Loucy (cell line): ENCODE data around the gene MTCP1.

Source experiments
- H2AFZ ChIP-seq: fragments of 200-600 bp; sonication (generic); 2 replicates; pipeline ENCODE4 v1.6.0; 2016; ENCODE audit warnings: antibody characterized with exemption, mild to moderate bottlenecking, low read length, moderate library complexity
- H3F3A ChIP-seq: fragments of 200-600 bp; 2 replicates; pipeline ENCODE4 v1.6.0; 2016; ENCODE audit warnings: antibody characterized with exemption, low read depth, mild to moderate bottlenecking
- H3K27me3 ChIP-seq: fragments of 200-600 bp; sonication (generic); 2 replicates; pipeline ENCODE4 v1.6.1; 2014; ENCODE audit warnings: low read length, mild to moderate bottlenecking; ENCODE audit not compliant: insufficient read depth, poor library complexity, severe bottlenecking
- H3K36me3 ChIP-seq: fragments of 200-600 bp; sonication (generic); 2 replicates; pipeline ENCODE4 v1.6.1; 2016; ENCODE audit warnings: low read length; ENCODE audit not compliant: insufficient read depth
- H3K4me1 ChIP-seq: fragments of 200-600 bp; sonication (generic); 2 replicates; pipeline ENCODE4 v1.5.1; 2014; ENCODE audit warnings: low read length, mild to moderate bottlenecking; ENCODE audit not compliant: insufficient read depth, poor library complexity, severe bottlenecking
- H3K4me2 ChIP-seq: fragments of 200-600 bp; sonication (generic); 2 replicates; pipeline ENCODE4 v1.6.0; 2014; ENCODE audit warnings: antibody characterized with exemption, low read length, low read depth, mild to moderate bottlenecking; ENCODE audit not compliant: poor library complexity, severe bottlenecking
- H3K4me3 ChIP-seq: fragments of 200-600 bp; sonication (generic); 2 replicates; pipeline ENCODE4 v1.5.1; 2014; ENCODE audit warnings: low read length, mild to moderate bottlenecking, mixed read lengths; ENCODE audit not compliant: poor library complexity, severe bottlenecking
- H3K79me2 ChIP-seq: fragments of 200-600 bp; sonication (generic); 2 replicates; pipeline ENCODE4 v1.6.1; 2014; ENCODE audit warnings: low read length; ENCODE audit not compliant: insufficient read depth
- H3K9ac ChIP-seq: fragments of 200-600 bp; sonication (generic); 2 replicates; pipeline ENCODE4 v1.6.0; 2014; ENCODE audit warnings: mild to moderate bottlenecking, low read depth, low read length, moderate library complexity; ENCODE audit not compliant: poor library complexity, severe bottlenecking
- H3K9me2 ChIP-seq: fragments of 200-600 bp; sonication (generic); replicated peaks from 2 replicates; pipeline ENCODE4 v1.6.1; 2016; ENCODE audit warnings: low read depth, low read length, mixed read lengths
- H3K9me3 ChIP-seq: fragments of 200-600 bp; sonication (generic); 2 replicates; pipeline ENCODE4 v1.6.1; 2014; ENCODE audit warnings: mild to moderate bottlenecking, antibody characterized with exemption, low read length, low read depth; ENCODE audit not compliant: insufficient read depth
- H4K20me1 ChIP-seq: fragments of 200-600 bp; sonication (generic); 2 replicates; pipeline ENCODE4 v1.6.0; 2014; ENCODE audit warnings: antibody characterized with exemption, low read length, mild to moderate bottlenecking; ENCODE audit not compliant: insufficient read depth, poor library complexity, severe bottlenecking
- CTCF ChIP-seq: fragments of 200-600 bp; sonication (generic); conservative IDR thresholded peaks from 2 replicates; pipeline ENCODE4 v1.5.1; 2014; ENCODE audit warnings: mild to moderate bottlenecking, antibody characterized with exemption, low read length
- EZH2phosphoT487 ChIP-seq: fragments of 200-600 bp; IDR thresholded peaks from 2 replicates; pipeline ENCODE4 v1.6.1; 2018; ENCODE audit warnings: antibody characterized with exemption, mild to moderate bottlenecking, moderate library complexity, borderline replicate concordance

The MTCP1 gene

GRCh38 chrX:155055494-155055893 lies 15.4 kb downstream of the MTCP1 start:
- H3F3A ChIP-seq = no peaks in the 10 kb centered on the region
- no peak overlapping the region for H2AFZ ChIP-seq
- H3K4me2 ChIP-seq = no peak overlapping the region
- no peaks in the 10 kb centered on the region for H3K9me3 ChIP-seq
- H3K79me2 ChIP-seq = no peaks in the 10 kb centered on the region
- H3K9ac ChIP-seq = no peak overlapping the region
- H3K9me2 ChIP-seq = no peaks in the 10 kb centered on the region
- H3K36me3 ChIP-seq = peaks cover 11% of the 10 kb centered on the region; the same call in 1 of the 2 replicates
- H4K20me1 ChIP-seq = no peaks in the 10 kb centered on the region
- TF ChIP-seq EZH2phosphoT487 = no peak
- no peak for TF ChIP-seq CTCF
- H3K27me3 ChIP-seq = no peaks in the 10 kb centered on the region
- peaks cover 18% of the 10 kb centered on the region for H3K4me1 ChIP-seq
- no peak overlapping the region for H3K4me3 ChIP-seq

GRCh38 chrX:155054255-155054654 lies 16.7 kb downstream of the MTCP1 start:
- TF ChIP-seq CTCF = no peak
- no peak for TF ChIP-seq EZH2phosphoT487
- Histone ChIP-seq H3K4me1 (peaks cover 18% of the 10 kb centered on the region), H3K9me3 (no peaks in the 10 kb centered on the region), H3K4me2 (no peak overlapping the region), H3K9me2 (no peaks in the 10 kb centered on the region), H3K9ac (no peak overlapping the region), H4K20me1 (no peaks in the 10 kb centered on the region), H3K36me3 (peaks cover 11% of the 10 kb centered on the region; the same call in 1 of the 2 replicates), H3F3A (no peaks in the 10 kb centered on the region), H3K27me3 (no peaks in the 10 kb centered on the region), H3K79me2 (no peaks in the 10 kb centered on the region), H2AFZ (no peak overlapping the region), H3K4me3 (no peak overlapping the region)

DNA sequence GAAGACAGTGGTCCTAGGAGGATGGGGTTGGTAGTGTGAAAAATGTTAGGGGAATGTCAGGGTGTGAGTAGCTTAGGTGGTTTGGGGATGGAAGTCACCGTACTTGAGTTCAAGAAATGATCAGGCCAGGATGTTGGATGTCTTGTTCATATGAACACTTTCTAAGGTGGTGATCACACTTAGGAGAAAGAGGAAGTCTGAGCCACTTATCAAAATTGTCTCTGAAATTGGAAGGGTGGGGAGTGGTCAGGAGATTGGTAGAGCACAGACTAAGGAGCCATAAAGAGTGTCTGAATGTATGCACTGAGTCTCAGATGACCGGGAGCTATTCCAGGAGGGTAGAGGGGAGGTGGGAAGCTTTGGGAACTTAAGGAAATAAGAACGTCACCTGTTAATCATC lies 17.3 kb downstream of the MTCP1 start:
- Histone ChIP-seq H3K9me2 (no peaks in the 10 kb centered on the region), H3K36me3 (peaks cover 11% of the 10 kb centered on the region; the same call in 1 of the 2 replicates), H3K79me2 (no peaks in the 10 kb centered on the region), H3K27me3 (no peaks in the 10 kb centered on the region), H3K9ac (no peak overlapping the region), H3F3A (no peaks in the 10 kb centered on the region), H3K4me2 (no peak overlapping the region), H3K4me1 (peaks cover 18% of the 10 kb centered on the region), H3K4me3 (no peak overlapping the region), H4K20me1 (no peaks in the 10 kb centered on the region), H3K9me3 (no peaks in the 10 kb centered on the region), H2AFZ (no peak overlapping the region)
- TF ChIP-seq EZH2phosphoT487 = no peak
- TF ChIP-seq CTCF = no peak
